Uterus (tissue), 4 donors: ENCODE measurements around the gene TAGLN2. TPM values are rescaled to one million over a fixed set of nuclear protein-coding genes. Genes with fewer than 3 reads are reported as not detected.
A peak's percentile ranks its signal among the peaks of the same experiment; 100 is the strongest.

Experiments
- DNase-seq, 2 donors: peaks; one replicate each; pipeline ENCODE4 v3.0.0-alpha.2; 2019 to 2020
- H3K27ac ChIP-seq, 2 donors: fragments of 200-600 bp; sonication (generic); 1 replicate in 1 of 2; 2 replicates in 1 of 2; pipeline ENCODE4 v1.5.1; 2016 to 2018
- H3K27me3 ChIP-seq, 2 donors: fragments of 200-600 bp; sonication (generic); one replicate each; pipeline ENCODE4 v1.5.1; 2018 to 2019; ENCODE audit warnings: control low read depth in 1 of 2
- H3K36me3 ChIP-seq, 2 donors: fragments of 200-600 bp; sonication (generic); one replicate each; pipeline ENCODE4 v1.5.1; 2019; ENCODE audit warnings: control low read depth in 1 of 2
- H3K4me1 ChIP-seq, 2 donors: fragments of 200-600 bp; sonication (generic); one replicate each; pipeline ENCODE4 v1.5.1; 2018 to 2019; ENCODE audit warnings: control low read depth in 1 of 2
- H3K4me3 ChIP-seq, 2 donors: fragments of 200-600 bp; sonication (generic); 1 replicate in 1 of 2; 2 replicates in 1 of 2; pipeline ENCODE4 v1.5.1; 2018 to 2019; ENCODE audit warnings: mild to moderate bottlenecking in 1 of 2
- H3K9me3 ChIP-seq, 2 donors: fragments of 200-600 bp; sonication (generic); one replicate each; pipeline ENCODE4 v1.5.1; 2019; ENCODE audit warnings: control low read depth in 1 of 2
- CTCF ChIP-seq, 4 experiments: fragments of 200-600 bp in 2 of 4; fragments of 450-650 bp in 2 of 4; sonication (generic) in 2 of 4; IDR thresholded peaks; one replicate each; pipeline ENCODE4 v1.5.1; 2016 to 2019; ENCODE audit warnings: antibody characterized with exemption in 4 of 4, mild to moderate bottlenecking in 2 of 4, moderate library complexity in 1 of 4
- POLR2A ChIP-seq, 2 donors: fragments of 450-650 bp; IDR thresholded peaks; one replicate each; pipeline ENCODE4 v1.6.1; 2016; ENCODE audit warnings: antibody characterized with exemption in 2 of 2, mild to moderate bottlenecking in 1 of 2, moderate library complexity in 1 of 2
- intact Hi-C: fragments of 100-400 bp; cut with DNase I; formaldehyde crosslinking; loops from one replicate; pipeline ENCODE4 v1.15.1; 2023; ENCODE audit warnings: low total_unique reads
- total RNA-seq, 4 donors: library from RNA; depleted of rRNA in 3 of 4; stranded (reverse); fragments of >200 nt in 3 of 4; gene quantifications; one replicate each; pipeline versions ENCODE4 v1.1.0 to v1.2.4, GENCODE V29; 2014 to 2023
- donor health status: DM: yes; HTN: yes; CAD: no.

Gene TAGLN2
- total RNA-seq, 4 donors from 2014 or later = 113 to 246 (median 197) TPM

- no peak overlapping the region for H3K4me3 ChIP-seq
- H3K27me3 ChIP-seq = no peaks in the 10 kb centered on the region
- no peaks in the 10 kb centered on the region for H3K9me3 ChIP-seq
- intact Hi-C loops = no loop called here
- peak overlapping the region in 1 of 2 donors; percentile 97 for H3K27ac ChIP-seq
- H3K36me3 ChIP-seq = no peaks in the 10 kb centered on the region
- no peak for DNase-seq
- TF ChIP-seq POLR2A (IDR thresholded peaks at IDR 0.05) (no peak), CTCF (IDR thresholded peaks at IDR 0.05) (no peak)
- peaks cover 0 to 11% of the 10 kb centered on the region in 2 donors for H3K4me1 ChIP-seq
These were observed 4.1 kb downstream of the TAGLN2 start for GRCh38 chr1:159921251-159921650.

GRCh38 chr1:159920651-159921050 lies 4.7 kb downstream of the TAGLN2 start:
- intact Hi-C loops = no loop called here
- Histone ChIP-seq H3K4me1 (peaks cover 0 to 9% of the 10 kb centered on the region in 2 donors), H3K4me3 (no peak overlapping the region), H3K27ac (peak overlapping the region in 1 of 2 donors; percentile 97), H3K9me3 (no peaks in the 10 kb centered on the region), H3K27me3 (no peaks in the 10 kb centered on the region), H3K36me3 (no peaks in the 10 kb centered on the region)
- TF ChIP-seq POLR2A (IDR thresholded peaks at IDR 0.05) (no peak), CTCF (IDR thresholded peaks at IDR 0.05) (no peak)
- no peak for DNase-seq

GRCh38 chr1:159920202-159920601 lies 5.1 kb downstream of the TAGLN2 start:
- intact Hi-C loops = no loop called here
- Histone ChIP-seq H3K36me3 (no peaks in the 10 kb centered on the region), H3K4me1 (peaks cover 0 to 9% of the 10 kb centered on the region in 2 donors)

GRCh38 chr1:159919236-159919865 lies 6.0 kb downstream of the TAGLN2 start:
- no peak for TF ChIP-seq CTCF (IDR thresholded peaks at IDR 0.05)
- no peak for TF ChIP-seq POLR2A (IDR thresholded peaks at IDR 0.05)
- intact Hi-C loops = no loop called here
- Histone ChIP-seq H3K9me3 (no peaks in the 10 kb centered on the region), H3K4me1 (peaks cover 0 to 9% of the 10 kb centered on the region in 2 donors), H3K4me3 (no peak overlapping the region), H3K27me3 (no peaks in the 10 kb centered on the region), H3K36me3 (no peaks in the 10 kb centered on the region), H3K27ac (no peak overlapping the region)
- no peak for DNase-seq

More at GRCh38 chr1:159920202-159920601, 5.1 kb downstream of the TAGLN2 start:
- Histone ChIP-seq H3K27ac (peak overlapping the region in 1 of 2 donors; percentile 97), H3K27me3 (no peaks in the 10 kb centered on the region), H3K4me3 (no peak overlapping the region), H3K9me3 (no peaks in the 10 kb centered on the region)
- TF ChIP-seq CTCF (IDR thresholded peaks at IDR 0.05) (no peak), POLR2A (IDR thresholded peaks at IDR 0.05) (no peak)
- DNase-seq = no peak

GRCh38 chr1:159918352-159919200 lies 6.7 kb downstream of the TAGLN2 start:
- DNase-seq = no peak
- no peaks in the 10 kb centered on the region for H3K36me3 ChIP-seq
- no peaks in the 10 kb centered on the region for H3K9me3 ChIP-seq
- no peak for TF ChIP-seq CTCF (IDR thresholded peaks at IDR 0.05)
- no peak for TF ChIP-seq POLR2A (IDR thresholded peaks at IDR 0.05)
- peaks cover 0 to 9% of the 10 kb centered on the region in 2 donors for H3K4me1 ChIP-seq
- no peak overlapping the region for H3K27ac ChIP-seq
- intact Hi-C loops = no loop called here
- no peaks in the 10 kb centered on the region for H3K27me3 ChIP-seq
- H3K4me3 ChIP-seq = no peak overlapping the region
